GM12878 (cell line): ENCODE results near the gene BMP8B. TPM values are rescaled to one million over a fixed set of nuclear protein-coding genes. Genes with fewer than 3 reads are reported as not detected.

Experiments
- ATAC-seq: fragments of 200-7000 bp; cut with Tn5 transposase; 3 replicates; pipeline ENCODE4 v1.9.1; 2020; ENCODE audit warnings: mild to moderate bottlenecking, moderate library complexity
- BruUV-seq: library from RNA; stranded (reverse); fragments of 400-500 nt; replicated peaks from 2 replicates; lab custom pipeline; 2021; lab: Mats Ljungman, UMichigan
- CTCF ChIA-PET: fragments of 300-600 bp; sonication (Branson Sonifier 250); formaldehyde crosslinking; extraction: SDS; loops from one replicate; lab custom pipeline; 2021; ENCODE audit warnings: inconsistent platforms; lab: Yijun Ruan, JAX
- POLR2A ChIA-PET: fragments of 350-600 bp; formaldehyde crosslinking; extraction: SDS; loops from one replicate; lab custom pipeline; 2021; ENCODE audit warnings: inconsistent platforms; lab: Charles Lee
- RAD21 ChIA-PET: fragments of 300-600 bp; sonication (Branson Sonifier 250); formaldehyde crosslinking; loops from one replicate; lab custom pipeline; 2023; ENCODE audit warnings: antibody characterized with exemption; ENCODE audit not compliant: unreplicated experiment; lab: Charles Lee
- SMC1A ChIA-PET: fragments of 300-600 bp; sonication (Branson Sonifier 250); formaldehyde crosslinking; loops from one replicate; lab custom pipeline; 2023; ENCODE audit not compliant: unreplicated experiment, uncharacterized antibody; lab: Charles Lee
- DNase-seq: peaks from one replicate; pipeline ENCODE4 v3.0.0-alpha.2; 2011; ENCODE audit warnings: low read depth, low spot score
- FAIRE-seq: peaks from 3 replicates; lab custom pipeline; 2011; peaks lifted over from hg19 to GRCh38; lab: Jason Lieb, UNC
- H2AFZ ChIP-seq: 2 replicates; pipeline ENCODE4 v1.6.0; 2011; ENCODE audit warnings: low read depth, low read length, control low read depth; ENCODE audit not compliant: control insufficient read depth
- H3K27ac ChIP-seq: 2 replicates; pipeline ENCODE4 v1.5.1; 2011; ENCODE audit warnings: control low read depth; ENCODE audit not compliant: control insufficient read depth, insufficient read depth
- H3K27me3 ChIP-seq, 2 experiments: replicated peaks in 1 of 2; 2 replicates each; pipeline versions ENCODE4 v1.6.0 to v1.6.1; 2011; ENCODE audit warnings: low read length in 1 of 2; ENCODE audit not compliant: control insufficient read depth in 2 of 2, insufficient read depth in 2 of 2
- H3K36me3 ChIP-seq, 2 experiments: 2 replicates each; pipeline ENCODE4 v1.5.1; 2011; ENCODE audit warnings: low read length in 1 of 2; ENCODE audit not compliant: control insufficient read depth in 2 of 2, insufficient read depth in 2 of 2
- H3K4me1 ChIP-seq: 2 replicates; pipeline ENCODE4 v1.6.1; 2011; ENCODE audit warnings: mild to moderate bottlenecking, low read length, moderate library complexity, mixed read lengths; ENCODE audit not compliant: control insufficient read depth, insufficient read depth
- H3K4me2 ChIP-seq: 2 replicates; pipeline ENCODE4 v1.6.0; 2011; ENCODE audit warnings: control low read depth; ENCODE audit not compliant: control insufficient read depth, insufficient read depth
- H3K4me3 ChIP-seq: fragments of 200-600 bp; sonication (generic); 2 replicates; pipeline ENCODE4 v1.5.1; 2016
- H3K79me2 ChIP-seq: 2 replicates; pipeline ENCODE4 v1.6.0; 2011; ENCODE audit warnings: low read length; ENCODE audit not compliant: control insufficient read depth, insufficient read depth
- H3K9ac ChIP-seq: 2 replicates; pipeline ENCODE4 v1.8.0; 2011; ENCODE audit warnings: low read length, control low read depth, mixed read lengths; ENCODE audit not compliant: control insufficient read depth, insufficient read depth
- H3K9me3 ChIP-seq: replicated peaks from 3 replicates; pipeline ENCODE4 v1.5.1; 2011; ENCODE audit warnings: mild to moderate bottlenecking, low read length; ENCODE audit not compliant: control insufficient read depth, insufficient read depth
- H4K20me1 ChIP-seq: 2 replicates; pipeline ENCODE4 v1.6.0; 2011; ENCODE audit not compliant: control insufficient read depth, insufficient read depth
- DPF2 ChIP-seq: fragments of 450-650 bp; IDR thresholded peaks from 2 replicates; pipeline ENCODE4 v1.6.1; 2017; ENCODE audit warnings: mild to moderate bottlenecking
- HDAC2 ChIP-seq: fragments of 200-600 bp; sonication (generic); IDR thresholded peaks from 2 replicates; pipeline ENCODE4 v1.6.1; 2017
- JUNB ChIP-seq: IDR thresholded peaks from 2 replicates; pipeline ENCODE4 v1.6.1; 2016; ENCODE audit warnings: antibody characterized with exemption, mild to moderate bottlenecking
- KDM1A ChIP-seq: fragments of 200-600 bp; sonication (generic); IDR thresholded peaks from 2 replicates; pipeline ENCODE4 v1.6.1; 2016; ENCODE audit warnings: borderline replicate concordance
- MEF2A ChIP-seq: IDR thresholded peaks from 2 replicates; pipeline ENCODE4 v1.6.1; 2011; ENCODE audit warnings: low read depth, mild to moderate bottlenecking, low read length, moderate library complexity; ENCODE audit not compliant: insufficient read depth
- MYB ChIP-seq: fragments of 150-350 bp; IDR thresholded peaks from 2 replicates; pipeline ENCODE4 v1.6.1; 2014; ENCODE audit warnings: mild to moderate bottlenecking, low read depth, low read length, borderline replicate concordance
- SP1 ChIP-seq: IDR thresholded peaks from one replicate; pipeline ENCODE4 v1.6.1; 2011; ENCODE audit warnings: low read depth, low read length
- ZNF24 ChIP-seq: fragments of 450-650 bp; IDR thresholded peaks from 2 replicates; pipeline ENCODE4 v1.6.1; 2017; ENCODE audit warnings: antibody characterized with exemption, mild to moderate bottlenecking
- WGBS: methylation state at CpG from one replicate; pipeline ENCODE4 v1.1.6; 2016; ENCODE audit warnings: low lambda C conversion rate; ENCODE audit not compliant: insufficient replicate concordance, insufficient coverage; ENCODE audit errors: missing lambda C conversion rate; 5-methylcytosine and 5-hydroxymethylcytosine counted together
- in situ Hi-C: fragments of 300-500 bp; cut with MboI; formaldehyde crosslinking; loops from 9 replicates; pipeline ENCODE4 v1.14.3; 2018; ENCODE audit warnings: mixed read lengths
- intact Hi-C: fragments of 100-400 bp; cut with micrococcal nuclease; formaldehyde crosslinking; loops from one replicate; pipeline ENCODE4 v1.14.2; 2022; ENCODE audit not compliant: unreplicated experiment
- polyA plus RNA-seq, 11 experiments: library from polyadenylated mRNA; depleted of rRNA in 4 of 11; unstranded in 6 of 11; stranded (reverse) in 5 of 11; fragments of >200 nt; fragmentation: Nextera tagmentation in 4 of 11; fragmentation: Illumina TruSeq in 1 of 11; extraction: Ambion mirVana in 4 of 11; extraction: Trizol in 1 of 11; gene quantifications; 1 replicate in 1 of 11; 2 replicates in 10 of 11; pipeline versions ENCODE4 v1.2.1 to v1.2.3, GENCODE V29; 2011 to 2016; ENCODE audit warnings: inconsistent platforms in 2 of 11, missing spikeins in 2 of 11, low read depth in 1 of 11
- total RNA-seq, 4 experiments: library from RNA; depleted of rRNA in 3 of 4; stranded (reverse); fragments of >200 nt in 3 of 4; fragmentation: Illumina TruSeq in 1 of 4; extraction: Trizol in 1 of 4; gene quantifications; 2 replicates each; pipeline versions ENCODE4 v1.2.1 to v1.2.3, GENCODE V29; 2013 to 2021
- TF ChIP-seq, protein P1 (sequence below): fragments of 450-650 bp; IDR thresholded peaks from 2 replicates; pipeline ENCODE4 v1.6.1; 2018; ENCODE audit warnings: mild to moderate bottlenecking, low read depth, moderate library complexity; ENCODE audit not compliant: partially characterized antibody
- TF ChIP-seq, protein P2 (sequence below): fragments of 450-650 bp; IDR thresholded peaks from 2 replicates; pipeline ENCODE4 v1.6.1; 2016; ENCODE audit warnings: mild to moderate bottlenecking

The BMP8B gene
- total and polyA plus RNA-seq, 10 of the 15 experiments (the other 5 are each of a cell fraction or from before 2014, with no cell fraction given), result 0.09 to 1.2 (median 0.52) TPM

DNA sequence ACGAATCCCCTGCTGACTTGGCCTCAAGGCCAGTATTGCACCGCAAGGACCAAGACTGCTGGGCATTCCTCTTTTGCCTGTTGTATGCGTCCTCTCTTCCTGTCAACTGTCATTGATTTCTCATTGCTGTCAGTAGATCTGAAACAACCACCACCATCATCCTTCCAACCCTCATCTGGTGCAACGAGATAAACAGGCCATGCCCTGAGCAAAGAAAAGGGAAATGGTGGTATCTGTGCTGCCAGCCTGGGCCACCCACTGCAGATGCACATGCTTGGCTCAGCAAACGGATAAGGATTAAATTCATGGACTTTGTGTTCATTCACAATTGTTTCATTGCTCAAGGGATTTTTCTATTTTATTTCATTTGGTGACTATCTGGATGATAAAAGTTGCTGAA is 31.2 kb downstream of the BMP8B start:
- no peaks in the 10 kb centered on the region for H3K4me1 ChIP-seq
- no peak overlapping the region for H3K4me3 ChIP-seq
- no peak for DNase-seq
- in situ Hi-C loops, result no loop called here
- H3K79me2 ChIP-seq, result no peaks in the 10 kb centered on the region
- intact Hi-C loops, result no loop called here
- no TSS peak for BruUV-seq
- POLR2A ChIA-PET, result no interaction called here
- RAD21 ChIA-PET, result no interaction called here
- H3K9ac ChIP-seq, result no peak overlapping the region
- WGBS, result 75% methylated on average over 5 of the region's 5 CpGs
- CTCF ChIA-PET, result interaction anchor here (1.2 kb wide), 1 partner anchor 43 kb away, joined by 3 read pairs; no protein-coding TSS in a partner anchor
- H3K27me3 ChIP-seq, result no peaks in the 10 kb centered on the region
- SMC1A ChIA-PET, result no interaction called here
- no peaks in the 10 kb centered on the region for H4K20me1 ChIP-seq
- TF ChIP-seq, protein P1, sequence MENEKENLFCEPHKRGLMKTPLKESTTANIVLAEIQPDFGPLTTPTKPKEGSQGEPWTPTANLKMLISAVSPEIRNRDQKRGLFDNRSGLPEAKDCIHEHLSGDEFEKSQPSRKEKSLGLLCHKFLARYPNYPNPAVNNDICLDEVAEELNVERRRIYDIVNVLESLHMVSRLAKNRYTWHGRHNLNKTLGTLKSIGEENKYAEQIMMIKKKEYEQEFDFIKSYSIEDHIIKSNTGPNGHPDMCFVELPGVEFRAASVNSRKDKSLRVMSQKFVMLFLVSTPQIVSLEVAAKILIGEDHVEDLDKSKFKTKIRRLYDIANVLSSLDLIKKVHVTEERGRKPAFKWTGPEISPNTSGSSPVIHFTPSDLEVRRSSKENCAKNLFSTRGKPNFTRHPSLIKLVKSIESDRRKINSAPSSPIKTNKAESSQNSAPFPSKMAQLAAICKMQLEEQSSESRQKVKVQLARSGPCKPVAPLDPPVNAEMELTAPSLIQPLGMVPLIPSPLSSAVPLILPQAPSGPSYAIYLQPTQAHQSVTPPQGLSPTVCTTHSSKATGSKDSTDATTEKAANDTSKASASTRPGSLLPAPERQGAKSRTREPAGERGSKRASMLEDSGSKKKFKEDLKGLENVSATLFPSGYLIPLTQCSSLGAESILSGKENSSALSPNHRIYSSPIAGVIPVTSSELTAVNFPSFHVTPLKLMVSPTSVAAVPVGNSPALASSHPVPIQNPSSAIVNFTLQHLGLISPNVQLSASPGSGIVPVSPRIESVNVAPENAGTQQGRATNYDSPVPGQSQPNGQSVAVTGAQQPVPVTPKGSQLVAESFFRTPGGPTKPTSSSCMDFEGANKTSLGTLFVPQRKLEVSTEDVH, result no peak
- no peak for TF ChIP-seq HDAC2
- TF ChIP-seq MEF2A, result no peak
- TF ChIP-seq KDM1A, result no peak
- TF ChIP-seq, protein P2, sequence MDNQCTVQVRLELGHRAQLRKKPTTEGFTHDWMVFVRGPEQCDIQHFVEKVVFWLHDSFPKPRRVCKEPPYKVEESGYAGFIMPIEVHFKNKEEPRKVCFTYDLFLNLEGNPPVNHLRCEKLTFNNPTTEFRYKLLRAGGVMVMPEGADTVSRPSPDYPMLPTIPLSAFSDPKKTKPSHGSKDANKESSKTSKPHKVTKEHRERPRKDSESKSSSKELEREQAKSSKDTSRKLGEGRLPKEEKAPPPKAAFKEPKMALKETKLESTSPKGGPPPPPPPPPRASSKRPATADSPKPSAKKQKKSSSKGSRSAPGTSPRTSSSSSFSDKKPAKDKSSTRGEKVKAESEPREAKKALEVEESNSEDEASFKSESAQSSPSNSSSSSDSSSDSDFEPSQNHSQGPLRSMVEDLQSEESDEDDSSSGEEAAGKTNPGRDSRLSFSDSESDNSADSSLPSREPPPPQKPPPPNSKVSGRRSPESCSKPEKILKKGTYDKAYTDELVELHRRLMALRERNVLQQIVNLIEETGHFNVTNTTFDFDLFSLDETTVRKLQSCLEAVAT, result no peak
- no peak for TF ChIP-seq DPF2
- TF ChIP-seq MYB, result no peak
- TF ChIP-seq ZNF24, result no peak
- TF ChIP-seq JUNB, result no peak
- TF ChIP-seq SP1, result no peak
- H3K9me3 ChIP-seq, result no peaks in the 10 kb centered on the region
- H3K27ac ChIP-seq, result no peak overlapping the region
- no peak overlapping the region for H2AFZ ChIP-seq
- no peak for FAIRE-seq
- peaks cover 18 to 26% of the 10 kb centered on the region in 2 experiments; a peak in 3 of 4 replicates for H3K36me3 ChIP-seq
- ATAC-seq, result no peak
- no peak overlapping the region for H3K4me2 ChIP-seq
